Measurements from ENCODE around the gene RMND1.
A peak's percentile ranks its signal among the peaks of the same experiment; 100 is the strongest.
"Not testable (repeated sequence)": the region's sequence is repeated elsewhere in the genome, so short reads cannot be mapped to it uniquely, and the experiment has no call there.

RMND1 gene

GRCh38 chr6:151451950-151452749 lies at the start of gene RMND1:
TSS of gene RMND1 (minus strand) at chr6:151452126. CDS start at chr6:151445811, 6,315 bp downstream.
- peak; percentile 99 for DNase-seq

GRCh38 chr6:151499551-151499950 lies 47.6 kb upstream of the RMND1 start:
- no peak for DNase-seq

GRCh38 chr6:151498327-151498726 lies 46.4 kb upstream of the RMND1 start:
- DNase-seq = no peak

GRCh38 chr6:151497905-151498304 lies 46.0 kb upstream of the RMND1 start:
- no peak for DNase-seq

- no peak for DNase-seq
Observed at GRCh38 chr6:151495380-151495779, 43.5 kb upstream of the RMND1 start.

- DNase-seq = no peak
Observed at GRCh38 chr6:151494936-151495320, 43.0 kb upstream of the RMND1 start.

- DNase-seq = no peak
Observed at GRCh38 chr6:151494235-151494935, 42.5 kb upstream of the RMND1 start.

GRCh38 chr6:151493804-151494234 lies 41.9 kb upstream of the RMND1 start, which contains the start of gene CCDC170:
TSS of gene CCDC170 (plus strand) at chr6:151494017. CDS start at chr6:151494129, 112 bp downstream.
- DNase-seq = no peak

- no peak for DNase-seq
Observed at GRCh38 chr6:151493161-151493803, 41.4 kb upstream of the RMND1 start.

GRCh38 chr6:151490996-151491395 lies 39.1 kb upstream of the RMND1 start:
- DNase-seq = no peak

GRCh38 chr6:151488226-151488625 lies 36.3 kb upstream of the RMND1 start:
- DNase-seq = no peak

GRCh38 chr6:151483994-151484393 lies 32.1 kb upstream of the RMND1 start:
- DNase-seq = no peak

- DNase-seq = no peak
Observed at GRCh38 chr6:151482290-151482689, 30.4 kb upstream of the RMND1 start.

GRCh38 chr6:151481786-151482185 lies 29.9 kb upstream of the RMND1 start:
- no peak for DNase-seq

GRCh38 chr6:151478670-151479069 lies 26.7 kb upstream of the RMND1 start:
- no peak for DNase-seq

- no peak for DNase-seq
Observed at GRCh38 chr6:151477726-151478125, 25.8 kb upstream of the RMND1 start.

- no peak for DNase-seq
Observed at GRCh38 chr6:151475653-151476523, 24.0 kb upstream of the RMND1 start.

- DNase-seq = no peak
Observed at GRCh38 chr6:151464702-151465101, 12.8 kb upstream of the RMND1 start.

- DNase-seq = no peak
Observed at GRCh38 chr6:151461673-151462072, 9.7 kb upstream of the RMND1 start.

GRCh38 chr6:151455751-151456398 lies 3.9 kb upstream of the RMND1 start:
- not testable (repeated sequence) for DNase-seq

GRCh38 chr6:151452750-151453427 lies 963 bp upstream of the RMND1 start:
- no peak for DNase-seq
